ENCODE measurements around the gene RNF212B.
"Not testable (repeated sequence)": the region's sequence is repeated elsewhere in the genome, so short reads cannot be mapped to it uniquely, and the experiment has no call there.

- TF ChIP-seq NFRKB (IDR thresholded peaks at IDR 0.05); ZNF384 (IDR thresholded peaks at IDR 0.05); ARNT (IDR thresholded peaks at IDR 0.05); L3MBTL2 (conservative IDR thresholded peaks at IDR 0.05); FOXA1 (IDR thresholded peaks at IDR 0.05); TARDBP (IDR thresholded peaks at IDR 0.05); FOXK2 (IDR thresholded peaks at IDR 0.05); PKNOX1 (IDR thresholded peaks at IDR 0.05); SP1 (IDR thresholded peaks at IDR 0.05): not testable (repeated sequence)
Observed at GRCh38 chr14:23241061-23241715, 3.5 kb downstream of the RNF212B start.

Measured in HEK293T (cell line).